Epithelial cell of esophagus (primary cell): Measurements from ENCODE around the gene ADIPOR2.

Experiments used
- DNase-seq: peaks from one replicate; pipeline ENCODE4 v3.0.0; 2010; ENCODE audit warnings: low read depth
- H3K4me3 ChIP-seq: 2 replicates; pipeline ENCODE4 v1.5.1; 2011; ENCODE audit warnings: mild to moderate bottlenecking, low read length, control low read depth
- TF ChIP-seq, protein P1 (sequence below): IDR thresholded peaks from 2 replicates; pipeline ENCODE4 v1.5.1; 2011; ENCODE audit warnings: low read depth, mild to moderate bottlenecking, low read length, control low read depth, inconsistent platforms; ENCODE audit not compliant: insufficient read depth; ENCODE audit errors: missing control alignments

The ADIPOR2 gene

DNA sequence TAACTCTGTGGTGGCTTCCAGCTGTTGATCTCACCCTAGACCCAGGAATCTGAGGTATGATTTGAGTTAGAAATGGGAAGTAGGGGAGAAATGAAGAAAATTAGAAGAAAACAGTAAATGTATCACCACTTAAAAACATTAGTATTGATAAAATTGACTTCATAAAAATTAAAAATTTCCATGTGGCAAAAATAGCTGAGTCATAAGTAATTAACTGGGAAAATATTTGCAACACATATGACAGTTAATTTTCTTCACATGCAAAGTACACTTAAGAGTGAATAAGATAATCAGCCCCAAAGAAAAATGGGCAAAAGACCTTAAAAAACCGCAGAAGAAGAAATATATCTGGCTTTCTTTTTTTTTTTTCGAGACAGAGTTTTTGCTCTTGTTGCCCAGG lies 25.5 kb upstream of the ADIPOR2 start:
- TF ChIP-seq, protein P1, sequence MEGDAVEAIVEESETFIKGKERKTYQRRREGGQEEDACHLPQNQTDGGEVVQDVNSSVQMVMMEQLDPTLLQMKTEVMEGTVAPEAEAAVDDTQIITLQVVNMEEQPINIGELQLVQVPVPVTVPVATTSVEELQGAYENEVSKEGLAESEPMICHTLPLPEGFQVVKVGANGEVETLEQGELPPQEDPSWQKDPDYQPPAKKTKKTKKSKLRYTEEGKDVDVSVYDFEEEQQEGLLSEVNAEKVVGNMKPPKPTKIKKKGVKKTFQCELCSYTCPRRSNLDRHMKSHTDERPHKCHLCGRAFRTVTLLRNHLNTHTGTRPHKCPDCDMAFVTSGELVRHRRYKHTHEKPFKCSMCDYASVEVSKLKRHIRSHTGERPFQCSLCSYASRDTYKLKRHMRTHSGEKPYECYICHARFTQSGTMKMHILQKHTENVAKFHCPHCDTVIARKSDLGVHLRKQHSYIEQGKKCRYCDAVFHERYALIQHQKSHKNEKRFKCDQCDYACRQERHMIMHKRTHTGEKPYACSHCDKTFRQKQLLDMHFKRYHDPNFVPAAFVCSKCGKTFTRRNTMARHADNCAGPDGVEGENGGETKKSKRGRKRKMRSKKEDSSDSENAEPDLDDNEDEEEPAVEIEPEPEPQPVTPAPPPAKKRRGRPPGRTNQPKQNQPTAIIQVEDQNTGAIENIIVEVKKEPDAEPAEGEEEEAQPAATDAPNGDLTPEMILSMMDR, result no peak
- H3K4me3 ChIP-seq, result no peak overlapping the region
- no peak for DNase-seq

DNA sequence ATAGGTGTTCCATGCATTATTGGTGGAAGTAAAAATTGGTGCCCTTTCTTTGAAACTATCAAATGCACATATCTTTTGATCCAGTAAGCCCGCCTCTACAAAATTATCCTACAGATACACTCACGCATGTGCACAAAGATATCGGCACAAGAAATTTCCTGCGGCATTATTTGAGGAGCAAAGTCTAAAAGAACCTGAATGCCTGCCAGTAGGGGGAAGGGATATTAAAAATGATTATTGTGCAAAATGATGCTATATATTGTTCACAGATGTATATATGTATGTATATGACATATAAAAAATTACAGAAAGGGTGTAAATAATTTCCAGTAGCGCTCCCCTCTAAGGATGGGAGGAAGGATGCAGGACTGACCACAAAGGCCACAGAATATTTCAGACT lies 24.7 kb upstream of the ADIPOR2 start:
- TF ChIP-seq, protein P1, result no peak
- DNase-seq, result no peak
- no peak overlapping the region for H3K4me3 ChIP-seq

DNA sequence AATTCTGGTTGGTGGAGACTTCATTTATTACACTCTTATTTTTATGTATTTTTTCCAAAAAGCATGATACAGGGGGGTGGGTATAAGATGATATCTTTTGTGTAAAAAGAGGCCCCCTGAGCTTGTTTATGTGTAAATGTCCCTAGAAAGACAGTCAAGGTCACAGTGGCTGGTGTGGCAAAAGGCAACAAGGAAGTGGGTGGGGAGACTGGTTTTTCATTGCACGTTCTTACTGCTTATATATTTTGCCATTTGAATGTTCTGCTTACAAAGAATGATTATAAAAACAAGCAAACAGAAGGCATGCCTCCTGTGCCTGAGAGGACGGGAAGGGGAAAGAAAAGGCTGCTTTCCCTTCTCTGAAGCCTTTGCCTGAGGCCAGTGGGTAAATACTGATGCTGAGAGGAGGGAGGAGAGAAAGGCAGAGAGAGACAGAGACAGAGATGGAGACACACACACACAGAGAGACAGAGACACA lies 24.1 kb upstream of the ADIPOR2 start:
- TF ChIP-seq, protein P1, result no peak
- no peak for DNase-seq
- H3K4me3 ChIP-seq, result no peak overlapping the region

DNA sequence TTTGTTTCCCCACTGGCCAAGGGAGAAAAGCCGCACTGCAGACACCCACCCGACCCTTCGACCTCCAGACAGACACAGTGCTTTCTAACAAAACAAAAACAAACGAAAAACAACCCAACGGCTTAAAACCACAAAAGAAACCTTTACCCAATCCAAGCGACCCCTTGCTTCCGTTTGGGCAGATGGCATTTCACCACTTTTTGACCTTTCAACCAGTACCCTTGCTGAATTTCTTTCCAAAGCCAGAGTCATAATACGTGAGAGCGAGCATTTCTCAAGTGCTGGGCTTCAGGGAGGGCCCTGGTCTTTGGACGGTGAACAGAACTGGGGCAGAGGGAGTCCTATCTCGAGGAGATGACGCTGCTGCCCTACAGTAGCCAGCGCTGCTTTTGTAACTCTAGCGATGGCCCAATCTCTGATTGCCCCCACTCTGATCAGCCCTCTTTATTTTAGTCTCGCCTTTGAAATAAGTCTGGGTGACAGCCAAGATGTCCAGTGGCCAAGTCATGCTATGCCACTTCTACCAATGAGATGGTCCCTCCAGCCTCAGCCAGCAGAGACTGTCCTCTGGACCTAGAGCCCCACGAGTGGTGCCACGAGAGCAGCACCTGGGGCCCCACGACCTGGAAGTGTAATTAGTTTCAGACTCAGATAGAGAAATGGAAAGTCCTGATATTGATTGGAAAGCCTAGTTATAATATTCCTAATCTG lies 21.9 kb upstream of the ADIPOR2 start:
- DNase-seq, result no peak
- TF ChIP-seq, protein P1, result no peak
- no peak overlapping the region for H3K4me3 ChIP-seq

DNA sequence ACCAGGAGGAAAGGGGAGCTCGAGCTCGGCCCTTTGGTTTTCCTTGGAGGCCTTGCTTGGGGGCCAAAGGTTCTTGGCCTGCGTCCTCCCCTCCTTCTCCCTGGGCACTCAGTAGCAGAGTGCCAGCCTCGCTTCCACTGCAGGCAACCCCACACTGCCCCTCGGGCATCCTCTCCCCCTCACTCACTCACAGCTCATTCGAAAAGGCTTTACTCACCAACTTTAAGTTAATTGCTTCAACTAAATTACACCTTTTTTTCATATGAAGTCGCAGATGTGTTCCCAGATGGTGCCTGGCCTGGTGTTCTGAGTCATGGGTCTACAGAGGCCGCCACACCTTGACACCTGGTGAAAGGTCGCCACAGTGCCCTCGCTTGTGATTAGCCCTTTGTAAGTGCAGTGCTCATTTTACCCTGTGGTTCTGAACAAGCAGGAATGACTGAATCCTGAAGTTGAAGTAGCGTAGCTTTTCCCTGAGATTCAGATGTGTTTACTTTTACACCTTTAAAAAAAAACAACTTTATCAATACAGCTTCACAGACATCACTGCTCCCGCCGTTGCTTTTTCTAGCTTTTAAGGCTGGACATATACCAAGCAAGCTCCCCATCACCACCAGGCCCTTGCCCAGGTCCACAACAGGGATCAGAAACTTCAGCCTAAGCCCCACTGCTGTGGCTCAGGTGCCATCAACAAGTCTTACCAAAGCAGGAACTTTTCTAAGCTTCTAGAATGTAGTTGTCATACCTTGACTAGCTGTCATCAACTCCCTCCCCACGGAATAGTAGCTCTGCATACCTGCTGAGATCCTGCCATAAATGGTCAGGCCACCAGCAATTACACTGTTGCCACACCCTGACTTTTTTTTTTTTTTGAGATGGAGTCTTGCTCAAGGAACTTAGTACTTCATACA lies 20.3 kb upstream of the ADIPOR2 start:
- TF ChIP-seq, protein P1, result no peak
- DNase-seq, result peak; percentile 74
- H3K4me3 ChIP-seq, result no peak overlapping the region

DNA sequence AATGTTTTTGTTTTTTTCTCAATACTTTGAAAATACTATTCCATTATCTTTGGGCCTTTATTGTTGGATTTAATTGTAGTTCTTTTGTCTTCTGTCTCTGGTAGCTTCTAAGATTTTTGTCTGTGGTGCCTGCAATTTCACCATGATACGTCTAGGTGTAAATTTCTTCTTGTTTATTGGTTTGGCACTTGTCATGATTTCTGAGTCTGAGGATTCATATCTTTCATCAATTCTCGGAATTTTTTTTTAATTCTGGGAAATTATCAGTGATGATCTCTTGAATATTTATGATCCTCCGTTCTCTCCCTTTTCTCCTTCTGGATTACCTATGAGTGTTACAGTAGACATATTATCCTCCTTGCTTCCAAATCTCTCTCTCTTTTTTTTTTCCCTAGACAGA lies 14.8 kb upstream of the ADIPOR2 start:
- H3K4me3 ChIP-seq, result no peak overlapping the region
- TF ChIP-seq, protein P1, result no peak
- DNase-seq, result no peak
